HepG2 (cell line): ENCODE measurements around the gene CD300LD. TPM values are rescaled to one million over a fixed set of nuclear protein-coding genes. Genes with fewer than 3 reads are reported as not detected.

Experiments used
- ATAC-seq: fragments of 200-7000 bp; cut with Tn5 transposase; 3 replicates; pipeline ENCODE4 v1.9.1; 2020; ENCODE audit warnings: mild to moderate bottlenecking, moderate library complexity
- BruUV-seq: library from RNA; stranded (reverse); fragments of 400-500 nt; replicated peaks from 2 replicates; lab custom pipeline; 2021; lab: Mats Ljungman, UMichigan
- CTCF ChIA-PET: fragments of 300-600 bp; formaldehyde crosslinking; extraction: SDS; loops from one replicate; lab custom pipeline; 2021; ENCODE audit warnings: low total read pairs, inconsistent platforms, low intra/inter-chr PET ratio; lab: Yijun Ruan, JAX
- POLR2A ChIA-PET: fragments of 350-600 bp; sonication (Branson Sonifier 250); formaldehyde crosslinking; loops from one replicate; lab custom pipeline; 2020; ENCODE audit warnings: antibody characterized with exemption, inconsistent platforms; lab: Yijun Ruan, JAX
- DNase-seq: peaks from one replicate; pipeline ENCODE4 v3.0.0-alpha.2; 2015; ENCODE audit warnings: low spot score
- FAIRE-seq: peaks from 3 replicates; lab custom pipeline; 2011; peaks lifted over from hg19 to GRCh38; lab: Jason Lieb, UNC
- H2AFZ ChIP-seq: one replicate; pipeline ENCODE4 v1.6.1; 2011; ENCODE audit warnings: low read length, inconsistent platforms
- H3K27ac ChIP-seq: fragments of 300-600 bp; 3 replicates; pipeline ENCODE4 v1.8.0; 2011; ENCODE audit warnings: mixed run types, mild to moderate bottlenecking, mixed read lengths, low read length, inconsistent platforms; ENCODE audit not compliant: insufficient read depth; ENCODE audit errors: extremely low read length
- H3K27me3 ChIP-seq, 2 experiments: fragments of 200-600 bp in 1 of 2; 2 replicates in 1 of 2; 3 replicates in 1 of 2; pipeline versions ENCODE4 v1.6.0 to v1.8.0; 2011; ENCODE audit warnings: low read length in 2 of 2, mild to moderate bottlenecking in 2 of 2, moderate library complexity in 2 of 2, inconsistent platforms in 1 of 2; ENCODE audit not compliant: insufficient read depth in 2 of 2, control insufficient read depth in 1 of 2
- H3K36me3 ChIP-seq, 2 experiments: fragments of 200-600 bp in 1 of 2; replicated peaks in 1 of 2; 2 replicates in 1 of 2; 3 replicates in 1 of 2; pipeline versions ENCODE4 v1.5.1 to v1.8.0; 2011; ENCODE audit warnings: low read length in 2 of 2, inconsistent platforms in 1 of 2; ENCODE audit not compliant: insufficient read depth in 2 of 2, control insufficient read depth in 1 of 2
- H3K4me1 ChIP-seq: 2 replicates; pipeline ENCODE4 v1.5.1; 2012; ENCODE audit warnings: low read length, inconsistent platforms; ENCODE audit not compliant: insufficient read depth
- H3K4me2 ChIP-seq: 2 replicates; pipeline ENCODE4 v1.6.0; 2011; ENCODE audit warnings: low read depth, low read length, inconsistent platforms
- H3K4me3 ChIP-seq, 3 experiments: fragments of 200-600 bp in 1 of 3; sonication (generic), shearing (Covaris generic) in 1 of 3; replicated peaks in 1 of 3; 2 replicates each; pipeline ENCODE4 v1.5.1; 2011 to 2016; ENCODE audit warnings: low read length in 3 of 3, inconsistent platforms in 2 of 3, low read depth in 2 of 3, mild to moderate bottlenecking in 2 of 3, control low read depth in 1 of 3, mixed read lengths in 1 of 3; ENCODE audit not compliant: insufficient read depth in 1 of 3
- H3K79me2 ChIP-seq: one replicate; pipeline ENCODE4 v1.6.1; 2011; ENCODE audit warnings: low read length, inconsistent platforms; ENCODE audit not compliant: insufficient read depth
- H3K9ac ChIP-seq: 2 replicates; pipeline ENCODE4 v1.6.0; 2011; ENCODE audit warnings: mild to moderate bottlenecking, low read depth, low read length, inconsistent platforms; ENCODE audit not compliant: insufficient read depth
- H3K9me3 ChIP-seq: 2 replicates; pipeline ENCODE4 v1.5.1; 2012; ENCODE audit warnings: mild to moderate bottlenecking, low read length
- H4K20me1 ChIP-seq: 2 replicates; pipeline ENCODE4 v1.6.0; 2011; ENCODE audit warnings: inconsistent platforms, mild to moderate bottlenecking, low read length, moderate library complexity; ENCODE audit not compliant: insufficient read depth
- ATAD3A ChIP-seq: sonication (generic); formaldehyde crosslinking; IDR thresholded peaks from 2 replicates; pipeline ENCODE4 v1.4.0; 2020; ENCODE audit warnings: missing genetic modification reagents
- FOXA1 ChIP-seq, 2 experiments: fragments of 450-650 bp in 1 of 2; sonication (generic) in 1 of 2; formaldehyde crosslinking in 1 of 2; IDR thresholded peaks; 2 replicates each; pipeline versions ENCODE4 v1.4.0 to v1.6.1; 2016 to 2020; ENCODE audit warnings: missing genetic modification reagents in 1 of 2
- MYC ChIP-seq: sonication (generic); formaldehyde crosslinking; IDR thresholded peaks from 2 replicates; pipeline ENCODE4 v1.9.0; 2021; ENCODE audit warnings: missing genetic modification reagents, borderline replicate concordance
- NFE2L2 ChIP-seq: fragments of 150-350 bp; IDR thresholded peaks from 2 replicates; pipeline ENCODE4 v1.6.1; 2014; ENCODE audit warnings: low read length
- PHF20 ChIP-seq: sonication (generic); formaldehyde crosslinking; IDR thresholded peaks from 2 replicates; pipeline ENCODE4 v1.5.0; 2020; ENCODE audit warnings: mild to moderate bottlenecking, missing genetic modification reagents
- RFXAP ChIP-seq: sonication (generic); formaldehyde crosslinking; IDR thresholded peaks from 2 replicates; pipeline ENCODE4 v1.4.0; 2020; ENCODE audit warnings: missing genetic modification reagents, borderline replicate concordance
- SMAD1 ChIP-seq: sonication (generic); formaldehyde crosslinking; IDR thresholded peaks from 2 replicates; pipeline ENCODE4 v1.4.0; 2020; ENCODE audit warnings: missing genetic modification reagents, low read depth, mild to moderate bottlenecking, borderline replicate concordance
- XRCC5 ChIP-seq: fragments of 200-400 bp; formaldehyde crosslinking; optimal IDR thresholded peaks from 2 replicates; pipeline ENCODE3; 2017; ENCODE audit warnings: mild to moderate bottlenecking, low read length
- ZFY ChIP-seq: sonication (generic); formaldehyde crosslinking; IDR thresholded peaks from 2 replicates; pipeline ENCODE4 v1.4.0; 2020; ENCODE audit warnings: missing genetic modification reagents
- WGBS: methylation state at CpG from one replicate; pipeline ENCODE4 v1.1.6; 2017; ENCODE audit warnings: low lambda C conversion rate; 5-methylcytosine and 5-hydroxymethylcytosine counted together
- in situ Hi-C: cut with HindIII; loops from 2 replicates; pipeline ENCODE4 v1.10.0; 2017; ENCODE audit warnings: low pct_unique_long_range_greater_than_20kb; ENCODE audit not compliant: extremely low pct_ligation_motif_present
- intact Hi-C: fragments of 100-400 bp; cut with micrococcal nuclease; formaldehyde crosslinking; loops from one replicate; pipeline ENCODE4 v1.10.0; 2022; ENCODE audit not compliant: unreplicated experiment
- polyA plus RNA-seq, 8 experiments: library from polyadenylated mRNA; depleted of rRNA in 3 of 8; stranded (reverse) in 7 of 8; unstranded in 1 of 8; fragments of >200 nt; fragmentation: Illumina TruSeq in 4 of 8; extraction: Trizol in 4 of 8; gene quantifications; 2 replicates each; pipeline versions ENCODE4 v1.2.1 to v1.2.3, GENCODE V29; 2011 to 2016; ENCODE audit warnings: low read depth in 4 of 8, missing spikeins in 1 of 8, mixed read lengths in 1 of 8; ENCODE audit not compliant: insufficient read depth in 1 of 8
- total RNA-seq, 5 experiments: library from RNA; depleted of rRNA; stranded (reverse); fragments of >200 nt; fragmentation: Illumina TruSeq; extraction: Trizol; gene quantifications; 2 replicates each; pipeline ENCODE4 v1.2.3, GENCODE V29; 2016; ENCODE audit warnings: low read depth in 1 of 5
- TF ChIP-seq, protein P1 (sequence below): sonication (generic); formaldehyde crosslinking; IDR thresholded peaks from 2 replicates; pipeline ENCODE4 v1.4.0; 2020; ENCODE audit warnings: missing genetic modification reagents, borderline replicate concordance
- TF ChIP-seq, protein P2 (sequence below): sonication (generic); formaldehyde crosslinking; conservative IDR thresholded peaks from 2 replicates; pipeline ENCODE4 v1.4.0; 2020; ENCODE audit warnings: missing genetic modification reagents
- TF ChIP-seq, protein P3 (sequence below): sonication (generic); formaldehyde crosslinking; IDR thresholded peaks from 2 replicates; pipeline ENCODE4 v1.5.0; 2020; ENCODE audit warnings: mild to moderate bottlenecking, missing genetic modification reagents, moderate library complexity
- TF ChIP-seq, protein P4 (sequence below): sonication (generic); formaldehyde crosslinking; IDR thresholded peaks from 2 replicates; pipeline ENCODE4 v1.5.1; 2020; ENCODE audit warnings: mild to moderate bottlenecking, missing genetic modification reagents

Gene CD300LD
- total and polyA plus RNA-seq, 2 of the 13 experiments (the other 11 are each of a cell fraction or from before 2014, with no cell fraction given): not detected

DNA sequence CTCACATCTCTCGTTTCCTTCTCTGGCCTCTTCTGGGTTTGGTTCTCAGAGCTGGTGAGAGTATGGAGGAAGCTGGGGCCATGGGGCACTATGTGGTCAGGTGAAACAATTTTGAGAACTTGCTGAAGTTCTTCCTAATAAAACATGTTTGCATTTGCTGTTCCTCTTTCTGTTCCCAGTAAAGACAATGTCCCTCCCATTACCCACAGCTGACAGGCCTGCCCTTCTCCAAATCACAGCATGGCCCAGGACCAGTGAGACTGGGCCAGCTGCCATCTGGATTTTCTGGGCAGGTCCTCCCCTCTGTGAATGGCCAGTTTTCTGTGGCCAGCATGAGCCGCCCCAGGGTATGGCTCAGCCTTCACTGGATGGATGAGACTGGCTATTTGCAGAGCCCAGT is 24.7 kb downstream of the CD300LD start, which contains the start of gene CD300H (continued):
- TF ChIP-seq ATAD3A: no peak
- TF ChIP-seq MYC (CRISPR knock-in tag): no peak
- TF ChIP-seq FOXA1 (IDR thresholded peaks at IDR 0.05): no peak
- TF ChIP-seq FOXA1 (CRISPR knock-in tag; IDR thresholded peaks at IDR 0.05): no peak
- no peak for TF ChIP-seq RFXAP (CRISPR knock-in tag)
- no peak for TF ChIP-seq PHF20 (CRISPR knock-in tag)

DNA sequence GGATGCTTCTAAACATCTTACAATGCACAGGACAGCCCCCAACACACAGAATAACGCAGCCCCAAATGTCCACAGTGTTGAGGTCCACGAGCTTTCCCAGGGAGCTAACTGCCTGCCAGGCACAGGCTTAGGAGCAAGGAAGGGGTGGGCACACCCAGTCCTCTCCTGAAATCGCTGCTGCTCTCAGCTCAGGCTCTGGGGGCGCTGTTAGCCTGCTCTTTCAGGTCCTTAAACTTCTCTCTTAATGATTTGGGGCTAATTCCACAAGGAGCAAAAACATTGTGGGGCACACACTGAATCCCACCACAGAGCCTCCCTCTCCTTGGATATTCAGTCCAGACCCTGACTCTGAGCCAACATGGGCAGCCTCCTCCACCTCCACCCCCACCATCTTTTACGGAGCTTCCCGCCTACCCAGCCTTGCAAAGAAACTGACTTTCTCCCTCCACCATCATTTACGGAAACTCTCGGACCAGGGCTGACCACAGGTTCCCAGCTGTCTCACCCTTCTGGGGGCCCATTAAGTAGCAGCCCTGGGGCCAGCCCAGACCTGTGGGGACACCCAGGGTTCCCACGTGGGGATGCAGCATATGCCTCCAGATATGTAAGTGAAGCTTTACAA is 25.8 kb downstream of the CD300LD start:
- ChIA-PET POLR2A (no interaction called here), CTCF (no interaction called here)
- H4K20me1 ChIP-seq: no peaks in the 10 kb centered on the region
- WGBS: 33% methylated on average over 7 of the region's 9 CpGs
- in situ Hi-C loops: no loop called here
- no peak overlapping the region for H3K4me3 ChIP-seq
- DNase-seq: peak; percentile 18
- no peaks in the 10 kb centered on the region for H3K79me2 ChIP-seq
- peak; percentile 89 for FAIRE-seq
- no peak overlapping the region for H2AFZ ChIP-seq
- BruUV-seq: no TSS peak
- intact Hi-C loops: no loop called here
- ATAC-seq: peak; percentile 82
- H3K9me3 ChIP-seq: no peaks in the 10 kb centered on the region
- H3K4me1 ChIP-seq: no peaks in the 10 kb centered on the region
- peaks cover 6 to 51% of the 10 kb centered on the region in 2 experiments for H3K27me3 ChIP-seq
- no peak overlapping the region for H3K4me2 ChIP-seq
- H3K9ac ChIP-seq: no peak overlapping the region
- no peaks in the 10 kb centered on the region for H3K36me3 ChIP-seq
- H3K27ac ChIP-seq: no peak overlapping the region
- TF ChIP-seq NFE2L2 (no peak), XRCC5 (peak; percentile 90), ZFY (CRISPR knock-in tag) (no peak), SMAD1 (CRISPR knock-in tag) (no peak)
- TF ChIP-seq, protein P1, sequence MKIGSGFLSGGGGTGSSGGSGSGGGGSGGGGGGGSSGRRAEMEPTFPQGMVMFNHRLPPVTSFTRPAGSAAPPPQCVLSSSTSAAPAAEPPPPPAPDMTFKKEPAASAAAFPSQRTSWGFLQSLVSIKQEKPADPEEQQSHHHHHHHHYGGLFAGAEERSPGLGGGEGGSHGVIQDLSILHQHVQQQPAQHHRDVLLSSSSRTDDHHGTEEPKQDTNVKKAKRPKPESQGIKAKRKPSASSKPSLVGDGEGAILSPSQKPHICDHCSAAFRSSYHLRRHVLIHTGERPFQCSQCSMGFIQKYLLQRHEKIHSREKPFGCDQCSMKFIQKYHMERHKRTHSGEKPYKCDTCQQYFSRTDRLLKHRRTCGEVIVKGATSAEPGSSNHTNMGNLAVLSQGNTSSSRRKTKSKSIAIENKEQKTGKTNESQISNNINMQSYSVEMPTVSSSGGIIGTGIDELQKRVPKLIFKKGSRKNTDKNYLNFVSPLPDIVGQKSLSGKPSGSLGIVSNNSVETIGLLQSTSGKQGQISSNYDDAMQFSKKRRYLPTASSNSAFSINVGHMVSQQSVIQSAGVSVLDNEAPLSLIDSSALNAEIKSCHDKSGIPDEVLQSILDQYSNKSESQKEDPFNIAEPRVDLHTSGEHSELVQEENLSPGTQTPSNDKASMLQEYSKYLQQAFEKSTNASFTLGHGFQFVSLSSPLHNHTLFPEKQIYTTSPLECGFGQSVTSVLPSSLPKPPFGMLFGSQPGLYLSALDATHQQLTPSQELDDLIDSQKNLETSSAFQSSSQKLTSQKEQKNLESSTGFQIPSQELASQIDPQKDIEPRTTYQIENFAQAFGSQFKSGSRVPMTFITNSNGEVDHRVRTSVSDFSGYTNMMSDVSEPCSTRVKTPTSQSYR (CRISPR knock-in tag): no peak
- TF ChIP-seq, protein P2, sequence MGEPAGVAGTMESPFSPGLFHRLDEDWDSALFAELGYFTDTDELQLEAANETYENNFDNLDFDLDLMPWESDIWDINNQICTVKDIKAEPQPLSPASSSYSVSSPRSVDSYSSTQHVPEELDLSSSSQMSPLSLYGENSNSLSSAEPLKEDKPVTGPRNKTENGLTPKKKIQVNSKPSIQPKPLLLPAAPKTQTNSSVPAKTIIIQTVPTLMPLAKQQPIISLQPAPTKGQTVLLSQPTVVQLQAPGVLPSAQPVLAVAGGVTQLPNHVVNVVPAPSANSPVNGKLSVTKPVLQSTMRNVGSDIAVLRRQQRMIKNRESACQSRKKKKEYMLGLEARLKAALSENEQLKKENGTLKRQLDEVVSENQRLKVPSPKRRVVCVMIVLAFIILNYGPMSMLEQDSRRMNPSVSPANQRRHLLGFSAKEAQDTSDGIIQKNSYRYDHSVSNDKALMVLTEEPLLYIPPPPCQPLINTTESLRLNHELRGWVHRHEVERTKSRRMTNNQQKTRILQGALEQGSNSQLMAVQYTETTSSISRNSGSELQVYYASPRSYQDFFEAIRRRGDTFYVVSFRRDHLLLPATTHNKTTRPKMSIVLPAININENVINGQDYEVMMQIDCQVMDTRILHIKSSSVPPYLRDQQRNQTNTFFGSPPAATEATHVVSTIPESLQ: no peak
- TF ChIP-seq, protein P3, sequence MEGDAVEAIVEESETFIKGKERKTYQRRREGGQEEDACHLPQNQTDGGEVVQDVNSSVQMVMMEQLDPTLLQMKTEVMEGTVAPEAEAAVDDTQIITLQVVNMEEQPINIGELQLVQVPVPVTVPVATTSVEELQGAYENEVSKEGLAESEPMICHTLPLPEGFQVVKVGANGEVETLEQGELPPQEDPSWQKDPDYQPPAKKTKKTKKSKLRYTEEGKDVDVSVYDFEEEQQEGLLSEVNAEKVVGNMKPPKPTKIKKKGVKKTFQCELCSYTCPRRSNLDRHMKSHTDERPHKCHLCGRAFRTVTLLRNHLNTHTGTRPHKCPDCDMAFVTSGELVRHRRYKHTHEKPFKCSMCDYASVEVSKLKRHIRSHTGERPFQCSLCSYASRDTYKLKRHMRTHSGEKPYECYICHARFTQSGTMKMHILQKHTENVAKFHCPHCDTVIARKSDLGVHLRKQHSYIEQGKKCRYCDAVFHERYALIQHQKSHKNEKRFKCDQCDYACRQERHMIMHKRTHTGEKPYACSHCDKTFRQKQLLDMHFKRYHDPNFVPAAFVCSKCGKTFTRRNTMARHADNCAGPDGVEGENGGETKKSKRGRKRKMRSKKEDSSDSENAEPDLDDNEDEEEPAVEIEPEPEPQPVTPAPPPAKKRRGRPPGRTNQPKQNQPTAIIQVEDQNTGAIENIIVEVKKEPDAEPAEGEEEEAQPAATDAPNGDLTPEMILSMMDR: peak; percentile 66
- TF ChIP-seq, protein P4, sequence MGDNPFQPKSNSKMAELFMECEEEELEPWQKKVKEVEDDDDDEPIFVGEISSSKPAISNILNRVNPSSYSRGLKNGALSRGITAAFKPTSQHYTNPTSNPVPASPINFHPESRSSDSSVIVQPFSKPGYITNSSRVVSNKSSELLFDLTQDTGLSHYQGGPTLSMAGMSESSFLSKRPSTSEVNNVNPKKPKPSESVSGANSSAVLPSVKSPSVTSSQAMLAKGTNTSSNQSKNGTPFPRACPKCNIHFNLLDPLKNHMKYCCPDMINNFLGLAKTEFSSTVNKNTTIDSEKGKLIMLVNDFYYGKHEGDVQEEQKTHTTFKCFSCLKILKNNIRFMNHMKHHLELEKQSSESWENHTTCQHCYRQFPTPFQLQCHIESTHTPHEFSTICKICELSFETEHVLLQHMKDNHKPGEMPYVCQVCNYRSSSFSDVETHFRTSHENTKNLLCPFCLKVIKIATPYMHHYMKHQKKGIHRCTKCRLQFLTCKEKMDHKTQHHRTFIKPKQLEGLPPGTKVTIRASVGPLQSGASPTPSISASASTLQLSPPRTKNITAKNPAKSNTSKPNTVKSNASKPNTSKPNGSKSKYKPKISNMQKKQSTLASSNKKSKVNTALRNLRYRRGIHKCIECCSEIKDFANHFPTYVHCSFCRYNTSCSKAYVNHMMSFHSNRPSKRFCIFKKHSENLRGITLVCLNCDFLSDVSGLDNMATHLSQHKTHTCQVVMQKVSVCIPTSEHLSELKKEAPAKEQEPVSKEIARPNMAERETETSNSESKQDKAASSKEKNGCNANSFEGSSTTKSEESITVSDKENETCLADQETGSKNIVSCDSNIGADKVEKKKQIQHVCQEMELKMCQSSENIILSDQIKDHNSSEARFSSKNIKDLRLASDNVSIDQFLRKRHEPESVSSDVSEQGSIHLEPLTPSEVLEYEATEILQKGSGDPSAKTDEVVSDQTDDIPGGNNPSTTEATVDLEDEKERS (CRISPR knock-in tag): no peak
